Calu3 (cell line): ENCODE data around the gene PORCN. TPM values are rescaled to one million over a fixed set of nuclear protein-coding genes. Genes with fewer than 3 reads are reported as not detected.

Experiments used
- BruUV-seq: library from RNA; stranded (reverse); fragments of 400-500 nt; replicated peaks from 2 replicates; lab custom pipeline; 2021; lab: Mats Ljungman, UMichigan
- CTCF ChIA-PET: fragments of 300-600 bp; sonication (Branson Sonifier 250); formaldehyde crosslinking; loops from one replicate; lab custom pipeline; 2022; ENCODE audit warnings: antibody characterized with exemption; lab: Charles Lee
- DNase-seq: peaks from one replicate; pipeline ENCODE4 v3.0.0; 2022
- H3K27ac Mint-ChIP-seq: one replicate; pipeline ENCODE4 v1.8.0; 2022; ENCODE audit warnings: mixed read lengths; ENCODE audit not compliant: unreplicated experiment
- H3K27me3 Mint-ChIP-seq: one replicate; pipeline ENCODE4 v1.8.0; 2022; ENCODE audit warnings: mixed read lengths; ENCODE audit not compliant: unreplicated experiment
- H3K36me3 Mint-ChIP-seq: one replicate; pipeline ENCODE4 v1.8.0; 2022; ENCODE audit warnings: mild to moderate bottlenecking, moderate library complexity, mixed read lengths; ENCODE audit not compliant: insufficient read depth, unreplicated experiment
- H3K4me1 Mint-ChIP-seq: one replicate; pipeline ENCODE4 v1.8.0; 2022; ENCODE audit warnings: mild to moderate bottlenecking, low read depth, mixed read lengths; ENCODE audit not compliant: unreplicated experiment
- H3K4me3 Mint-ChIP-seq: one replicate; pipeline ENCODE4 v1.8.0; 2022; ENCODE audit warnings: mild to moderate bottlenecking, low read depth, moderate library complexity, mixed read lengths; ENCODE audit not compliant: unreplicated experiment
- H3K9me3 Mint-ChIP-seq: one replicate; pipeline ENCODE4 v1.8.0; 2022; ENCODE audit warnings: low read depth, mixed read lengths; ENCODE audit not compliant: unreplicated experiment
- intact Hi-C: fragments of 100-400 bp; cut with micrococcal nuclease; formaldehyde crosslinking; loops from one replicate; pipeline ENCODE4 v1.10.0; 2022; ENCODE audit not compliant: unreplicated experiment
- total RNA-seq: library from RNA; stranded (reverse); gene quantifications from 2 replicates; pipeline ENCODE4 v1.2.3, GENCODE V29; 2022
- TF ChIP-seq, protein P1 (sequence below): fragments of 200-600 bp; IDR thresholded peaks from one replicate; pipeline ENCODE4 v1.8.0; 2022; ENCODE audit warnings: antibody characterized with exemption; ENCODE audit not compliant: unreplicated experiment

The PORCN gene
- total RNA-seq, 1 experiment from 2014 or later = 19.3 TPM

DNA sequence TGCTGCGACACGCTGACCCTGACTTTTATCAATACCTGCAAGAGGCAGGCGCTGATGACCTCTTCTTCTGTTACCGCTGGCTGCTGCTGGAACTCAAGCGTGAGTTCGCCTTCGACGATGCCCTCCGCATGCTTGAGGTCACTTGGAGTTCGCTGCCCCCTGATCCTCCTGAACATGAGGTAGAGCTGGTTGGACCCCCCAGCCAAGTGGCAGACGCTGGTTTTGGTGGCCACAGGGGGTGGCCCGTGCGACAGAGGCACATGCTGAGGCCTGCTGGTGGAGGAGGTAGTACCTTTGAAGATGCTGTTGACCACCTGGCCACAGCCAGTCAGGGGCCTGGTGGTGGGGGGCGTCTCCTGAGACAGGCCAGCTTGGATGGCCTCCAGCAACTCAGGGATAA is 51.3 kb downstream of the PORCN start:
- H3K4me1 Mint-ChIP-seq = no peaks in the 10 kb centered on the region
- BruUV-seq = no TSS peak
- intact Hi-C loops = no loop called here
- H3K27ac Mint-ChIP-seq = no peak overlapping the region
- H3K36me3 Mint-ChIP-seq = peaks cover 6% of the 10 kb centered on the region
- H3K4me3 Mint-ChIP-seq = no peak overlapping the region
- no peaks in the 10 kb centered on the region for H3K9me3 Mint-ChIP-seq
- no peaks in the 10 kb centered on the region for H3K27me3 Mint-ChIP-seq
- no peak for DNase-seq
- TF ChIP-seq, protein P1, sequence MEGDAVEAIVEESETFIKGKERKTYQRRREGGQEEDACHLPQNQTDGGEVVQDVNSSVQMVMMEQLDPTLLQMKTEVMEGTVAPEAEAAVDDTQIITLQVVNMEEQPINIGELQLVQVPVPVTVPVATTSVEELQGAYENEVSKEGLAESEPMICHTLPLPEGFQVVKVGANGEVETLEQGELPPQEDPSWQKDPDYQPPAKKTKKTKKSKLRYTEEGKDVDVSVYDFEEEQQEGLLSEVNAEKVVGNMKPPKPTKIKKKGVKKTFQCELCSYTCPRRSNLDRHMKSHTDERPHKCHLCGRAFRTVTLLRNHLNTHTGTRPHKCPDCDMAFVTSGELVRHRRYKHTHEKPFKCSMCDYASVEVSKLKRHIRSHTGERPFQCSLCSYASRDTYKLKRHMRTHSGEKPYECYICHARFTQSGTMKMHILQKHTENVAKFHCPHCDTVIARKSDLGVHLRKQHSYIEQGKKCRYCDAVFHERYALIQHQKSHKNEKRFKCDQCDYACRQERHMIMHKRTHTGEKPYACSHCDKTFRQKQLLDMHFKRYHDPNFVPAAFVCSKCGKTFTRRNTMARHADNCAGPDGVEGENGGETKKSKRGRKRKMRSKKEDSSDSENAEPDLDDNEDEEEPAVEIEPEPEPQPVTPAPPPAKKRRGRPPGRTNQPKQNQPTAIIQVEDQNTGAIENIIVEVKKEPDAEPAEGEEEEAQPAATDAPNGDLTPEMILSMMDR = no peak
- CTCF ChIA-PET = no interaction called here

DNA sequence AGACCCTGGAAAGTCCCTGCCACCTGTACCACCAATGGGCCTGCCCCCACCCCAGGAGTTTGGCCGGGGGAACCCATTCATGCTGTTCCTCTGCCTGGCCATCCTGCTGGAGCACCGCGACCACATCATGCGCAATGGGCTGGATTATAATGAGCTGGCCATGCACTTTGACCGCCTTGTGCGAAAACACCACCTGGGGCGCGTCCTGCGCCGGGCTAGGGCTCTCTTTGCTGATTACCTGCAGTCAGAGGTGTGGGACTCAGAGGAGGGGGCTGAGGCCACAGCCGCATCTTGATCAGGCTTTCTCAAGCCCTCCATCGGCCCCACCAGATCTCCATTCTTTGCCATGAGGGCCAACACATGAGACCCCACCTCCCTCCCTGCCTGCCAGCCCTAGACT is 51.9 kb downstream of the PORCN start:
- no peak for DNase-seq
- Mint-ChIP-seq H3K9me3 (no peaks in the 10 kb centered on the region), H3K27me3 (no peaks in the 10 kb centered on the region), H3K27ac (no peak overlapping the region), H3K4me3 (no peak overlapping the region), H3K36me3 (peaks cover 6% of the 10 kb centered on the region), H3K4me1 (no peaks in the 10 kb centered on the region)
- CTCF ChIA-PET = interaction anchor here (0.6 kb wide), 1 partner anchor 536 kb away, joined by 3 read pairs; no protein-coding TSS in a partner anchor
- TF ChIP-seq, protein P1 = no peak
- no TSS peak for BruUV-seq
- intact Hi-C loops = no loop called here

DNA sequence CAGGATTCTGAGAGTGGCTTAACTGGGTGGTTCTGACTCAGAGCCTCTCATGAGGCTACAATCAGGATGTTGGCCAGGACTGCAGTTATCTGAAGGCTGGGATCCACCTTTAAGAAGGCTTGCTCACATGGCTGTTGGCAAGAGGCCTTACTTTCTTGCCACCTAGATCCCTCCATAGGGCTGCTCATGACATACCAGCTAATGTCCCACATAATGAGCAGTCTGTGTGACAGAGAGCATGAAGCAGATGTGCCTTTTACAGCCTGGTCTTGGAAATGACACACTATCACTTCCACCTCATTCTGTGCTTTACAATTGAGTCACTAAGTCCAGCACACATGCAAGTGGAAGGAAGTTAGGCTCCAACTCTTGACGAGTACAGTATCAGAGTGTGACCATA is 61.2 kb downstream of the PORCN start:
- no peak overlapping the region for H3K4me3 Mint-ChIP-seq
- intact Hi-C loops = no loop called here
- no TSS peak for BruUV-seq

More for the DNA sequence above, 61.2 kb downstream of the PORCN start:
- Mint-ChIP-seq H3K36me3 (peaks cover 16% of the 10 kb centered on the region), H3K4me1 (no peaks in the 10 kb centered on the region), H3K27me3 (no peaks in the 10 kb centered on the region), H3K9me3 (no peaks in the 10 kb centered on the region), H3K27ac (no peak overlapping the region)
- CTCF ChIA-PET = no interaction called here
- no peak for DNase-seq
- TF ChIP-seq, protein P1 = no peak

Other genes starting within 250 kb of the PORCN start
- gene SSX3, start 152.3 kb upstream of the PORCN start, total RNA-seq = not detected in 2 replicates
- not detected in 2 replicates for gene SSX4, start 125.5 kb upstream of the PORCN start, total RNA-seq
- not detected in 2 replicates for gene SSX4B, start 97.0 kb upstream of the PORCN start, total RNA-seq
- 0.33 and 0.54 TPM in 2 replicates for gene SLC38A5, start 38.7 kb upstream of the PORCN start, total RNA-seq
- gene FTSJ1, start 32.8 kb upstream of the PORCN start, total RNA-seq = 64.9 and 75.2 TPM in 2 replicates
- gene EBP, start 12.8 kb downstream of the PORCN start, total RNA-seq = 159 and 186 TPM in 2 replicates
- 18.2 and 19.4 TPM in 2 replicates for gene TBC1D25, start 30.7 kb downstream of the PORCN start, total RNA-seq
- 218 and 248 TPM in 2 replicates for gene RBM3, start 65.5 kb downstream of the PORCN start, total RNA-seq
- gene WDR13, start 88.5 kb downstream of the PORCN start, total RNA-seq = 68.4 and 81.2 TPM in 2 replicates
- gene WAS, start 174.8 kb downstream of the PORCN start, total RNA-seq = 1.1 TPM in 1 of 2 replicates, not detected in the other
- gene SUV39H1, start 187.7 kb downstream of the PORCN start, total RNA-seq = 20.8 and 23.3 TPM in 2 replicates